Osteocyte (in vitro differentiated cells): ENCODE data around the gene STARD13. TPM values are rescaled to one million over a fixed set of nuclear protein-coding genes. Genes with fewer than 3 reads are reported as not detected.

ENCODE experiments used
- DNase-seq: peaks from one replicate; pipeline ENCODE4 v3.0.0; 2021; ENCODE audit warnings: mixed read lengths; ENCODE audit not compliant: unreplicated experiment; ENCODE audit errors: extremely low spot score
- H3K27ac Mint-ChIP-seq: one replicate; pipeline ENCODE4 v1.8.0; 2021; ENCODE audit warnings: mild to moderate bottlenecking, mixed read lengths; ENCODE audit not compliant: unreplicated experiment
- H3K27me3 Mint-ChIP-seq: one replicate; pipeline ENCODE4 v1.8.0; 2021; ENCODE audit warnings: mixed read lengths; ENCODE audit not compliant: unreplicated experiment
- H3K36me3 Mint-ChIP-seq: one replicate; pipeline ENCODE4 v1.8.0; 2021; ENCODE audit warnings: mixed read lengths; ENCODE audit not compliant: unreplicated experiment
- H3K4me1 Mint-ChIP-seq: one replicate; pipeline ENCODE4 v1.8.0; 2021; ENCODE audit warnings: mixed read lengths; ENCODE audit not compliant: unreplicated experiment
- H3K4me3 Mint-ChIP-seq: one replicate; pipeline ENCODE4 v1.8.0; 2021; ENCODE audit warnings: mild to moderate bottlenecking, moderate library complexity, mixed read lengths; ENCODE audit not compliant: unreplicated experiment
- H3K9me3 Mint-ChIP-seq: one replicate; pipeline ENCODE4 v1.8.0; 2021; ENCODE audit warnings: mixed read lengths; ENCODE audit not compliant: unreplicated experiment
- CTCF ChIP-seq: fragments of 200-600 bp; sonication (generic); IDR thresholded peaks from 2 replicates; pipeline ENCODE4 v1.5.0; 2021; ENCODE audit warnings: antibody characterized with exemption, mild to moderate bottlenecking, moderate library complexity
- total RNA-seq: library from RNA; stranded (reverse); gene quantifications from 2 replicates; pipeline ENCODE4 v1.2.1, GENCODE V29; 2021

The STARD13 gene
- total RNA-seq, 1 donor from 2014 or later: 72.0 TPM

- TF ChIP-seq CTCF: no peak
- Mint-ChIP-seq H3K4me3 (no peak overlapping the region), H3K27me3 (no peaks in the 10 kb centered on the region), H3K4me1 (peaks cover 90% of the 10 kb centered on the region), H3K36me3 (peaks cover 30% of the 10 kb centered on the region), H3K9me3 (no peaks in the 10 kb centered on the region), H3K27ac (peak overlapping the region; percentile 66)
- DNase-seq: no peak
Measured at GRCh38 chr13:33264620-33264978, 21.0 kb downstream of the STARD13 start.

GRCh38 chr13:33263976-33264619, 21.5 kb downstream of the STARD13 start:
- Mint-ChIP-seq H3K4me1 (peaks cover 89% of the 10 kb centered on the region), H3K27me3 (no peaks in the 10 kb centered on the region), H3K9me3 (no peaks in the 10 kb centered on the region), H3K36me3 (peaks cover 28% of the 10 kb centered on the region), H3K27ac (peak overlapping the region; percentile 66), H3K4me3 (no peak overlapping the region)
- no peak for TF ChIP-seq CTCF
- DNase-seq: no peak

GRCh38 chr13:33263484-33263883, 22.1 kb downstream of the STARD13 start:
- no peak overlapping the region for H3K4me3 Mint-ChIP-seq
- no peak for TF ChIP-seq CTCF
- peak overlapping the region; percentile 66 for H3K27ac Mint-ChIP-seq
- no peaks in the 10 kb centered on the region for H3K27me3 Mint-ChIP-seq
- peaks cover 28% of the 10 kb centered on the region for H3K36me3 Mint-ChIP-seq
- DNase-seq: no peak
- no peaks in the 10 kb centered on the region for H3K9me3 Mint-ChIP-seq
- H3K4me1 Mint-ChIP-seq: peaks cover 90% of the 10 kb centered on the region

GRCh38 chr13:33262997-33263396, 22.6 kb downstream of the STARD13 start:
- H3K36me3 Mint-ChIP-seq: peaks cover 26% of the 10 kb centered on the region
- H3K4me1 Mint-ChIP-seq: peaks cover 88% of the 10 kb centered on the region

GRCh38 chr13:33262594-33262993, 23.0 kb downstream of the STARD13 start:
- peak overlapping the region; percentile 66 for H3K27ac Mint-ChIP-seq
- no peak for TF ChIP-seq CTCF
- H3K4me1 Mint-ChIP-seq: peaks cover 85% of the 10 kb centered on the region
- H3K4me3 Mint-ChIP-seq: no peak overlapping the region
- no peaks in the 10 kb centered on the region for H3K27me3 Mint-ChIP-seq
- DNase-seq: no peak
- H3K36me3 Mint-ChIP-seq: peaks cover 24% of the 10 kb centered on the region
- H3K9me3 Mint-ChIP-seq: no peaks in the 10 kb centered on the region

More at GRCh38 chr13:33262997-33263396, 22.6 kb downstream of the STARD13 start:
- Mint-ChIP-seq H3K4me3 (no peak overlapping the region), H3K9me3 (no peaks in the 10 kb centered on the region), H3K27me3 (no peaks in the 10 kb centered on the region), H3K27ac (peak overlapping the region; percentile 66)
- DNase-seq: no peak
- TF ChIP-seq CTCF: peak; percentile 30
